ENCODE measurements around the gene EREG.

The EREG gene

DNA sequence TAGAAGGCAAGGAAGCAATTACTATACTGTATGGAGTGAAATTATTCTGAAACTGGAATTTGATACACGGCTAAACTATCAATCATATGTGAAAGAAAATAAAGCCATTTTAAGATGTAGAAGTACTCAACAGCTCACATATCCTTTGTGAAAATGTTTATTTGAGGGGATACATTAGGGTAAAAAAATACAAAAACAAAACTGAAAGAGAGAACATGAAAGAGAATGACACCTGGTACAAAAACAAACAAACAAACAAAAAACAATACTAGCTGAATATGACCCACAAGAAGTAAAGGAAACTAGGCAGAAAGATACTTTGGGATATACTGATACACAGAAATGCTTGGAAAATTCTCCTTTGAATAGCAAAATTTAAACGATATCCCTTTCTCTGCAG is 59.2 kb downstream of the EREG start:
- no CpG with 5 or more reads among the region's 2 CpGs for WGBS

DNA sequence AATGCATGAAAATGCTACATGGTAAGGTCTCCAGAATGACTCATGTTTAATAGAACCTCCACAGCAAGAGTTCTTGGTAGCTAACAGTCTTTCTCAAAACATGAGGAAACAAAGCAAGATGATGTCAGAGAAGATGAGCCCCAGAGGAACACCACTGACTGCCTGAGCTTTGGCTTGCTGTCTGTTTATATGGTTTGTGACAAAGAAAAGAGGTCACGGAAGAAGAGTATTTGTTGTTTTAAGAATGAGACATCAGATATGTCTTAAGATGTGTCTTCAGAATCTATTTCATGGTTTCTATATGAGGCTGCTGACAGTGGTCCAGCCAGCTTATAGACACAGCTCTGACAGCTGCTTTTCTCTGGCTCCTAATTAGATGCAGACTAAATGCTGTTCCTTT is 61.2 kb downstream of the EREG start:
- Histone ChIP-seq H3K23ac (ENCODE audit: low read length in 2 of 2) (no peak overlapping the region), H3K4ac (ENCODE audit: low read depth in 1 of 2, low read length in 2 of 2) (no peak overlapping the region), H3K9ac (ENCODE audit: low read length) (peak overlapping the region; percentile 64), H3K14ac (ENCODE audit: low read length in 2 of 2) (no peak overlapping the region), H2AFZ (ENCODE audit: low read depth, low read length) (no peak overlapping the region), H4K8ac (ENCODE audit: low read length) (no peak overlapping the region), H3K4me3 (ENCODE audit: insufficient read depth in 1 of 2, low read depth in 1 of 2, low read length in 2 of 2) (no peak overlapping the region), H2AK5ac (ENCODE audit: low read length, severe bottlenecking) (no peak overlapping the region), H2BK120ac (ENCODE audit: low read depth, low read length) (no peak overlapping the region), H3K4me1 (ENCODE audit: control insufficient read depth, insufficient read depth, low read depth, low read length) (no peaks in the 10 kb centered on the region), H3K18ac (ENCODE audit: low read depth in 1 of 2, low read length in 2 of 2) (peak overlapping the region in 1 of 2 experiments; percentile 45), H2BK5ac (ENCODE audit: low read depth, low read length, poor library complexity, severe bottlenecking) (no peak overlapping the region), H4K91ac (ENCODE audit: low read length) (no peak overlapping the region), H3K27me3 (ENCODE audit: control insufficient read depth in 1 of 2, insufficient read depth in 1 of 2, low read length in 2 of 2) (no peaks in the 10 kb centered on the region), H3K9me3 (ENCODE audit: control insufficient read depth, low read length) (no peaks in the 10 kb centered on the region), H3K79me1 (replicated peaks; ENCODE audit: low read length, poor library complexity, severe bottlenecking) (no peaks in the 10 kb centered on the region), H2BK15ac (ENCODE audit: low read depth, poor library complexity, severe bottlenecking) (no peak overlapping the region), H2BK12ac (ENCODE audit: low read length in 2 of 2) (peak overlapping the region in 1 of 2 experiments; percentile 54), H3K36me3 (ENCODE audit: control insufficient read depth in 1 of 2, insufficient read depth in 2 of 2, low read depth in 1 of 2, low read length in 2 of 2) (no peaks in the 10 kb centered on the region), H3K4me2 (ENCODE audit: low read length, poor library complexity, severe bottlenecking) (no peak overlapping the region), H3K27ac (ENCODE audit: low read length, poor library complexity, severe bottlenecking) (no peak overlapping the region)
- DNase-seq, result peak; percentile 96
- WGBS, result 0% methylated on average over 1 of the region's 1 CpG

More for the DNA sequence above, 59.2 kb downstream of the EREG start:
- no peaks in the 10 kb centered on the region for H3K36me3 ChIP-seq (ENCODE audit: control insufficient read depth in 1 of 2, insufficient read depth in 2 of 2, low read depth in 1 of 2, low read length in 2 of 2)
- no peak overlapping the region for H3K27ac ChIP-seq (ENCODE audit: low read length, poor library complexity, severe bottlenecking)
- H2BK15ac ChIP-seq (ENCODE audit: low read depth, poor library complexity, severe bottlenecking), result no peak overlapping the region
- H3K27me3 ChIP-seq (ENCODE audit: control insufficient read depth in 1 of 2, insufficient read depth in 1 of 2, low read length in 2 of 2), result no peaks in the 10 kb centered on the region
- H3K9ac ChIP-seq (ENCODE audit: low read length), result no peak overlapping the region
- H4K91ac ChIP-seq (ENCODE audit: low read length), result no peak overlapping the region
- no peak overlapping the region for H3K4me2 ChIP-seq (ENCODE audit: low read length, poor library complexity, severe bottlenecking)
- no peak overlapping the region for H3K4me3 ChIP-seq (ENCODE audit: insufficient read depth in 1 of 2, low read depth in 1 of 2, low read length in 2 of 2)
- no peak overlapping the region for H2BK12ac ChIP-seq (ENCODE audit: low read length in 2 of 2)
- no peak overlapping the region for H3K23ac ChIP-seq (ENCODE audit: low read length in 2 of 2)
- no peak for DNase-seq
- no peak overlapping the region for H3K4ac ChIP-seq (ENCODE audit: low read depth in 1 of 2, low read length in 2 of 2)
- no peak overlapping the region for H4K8ac ChIP-seq (ENCODE audit: low read length)
- no peaks in the 10 kb centered on the region for H3K79me1 ChIP-seq (replicated peaks; ENCODE audit: low read length, poor library complexity, severe bottlenecking)
- H3K9me3 ChIP-seq (ENCODE audit: control insufficient read depth, low read length), result no peaks in the 10 kb centered on the region
- no peaks in the 10 kb centered on the region for H3K4me1 ChIP-seq (ENCODE audit: control insufficient read depth, insufficient read depth, low read depth, low read length)
- no peak overlapping the region for H3K18ac ChIP-seq (ENCODE audit: low read depth in 1 of 2, low read length in 2 of 2)
- no peak overlapping the region for H2BK5ac ChIP-seq (ENCODE audit: low read depth, low read length, poor library complexity, severe bottlenecking)
- H2AFZ ChIP-seq (ENCODE audit: low read depth, low read length), result no peak overlapping the region
- H3K14ac ChIP-seq (ENCODE audit: low read length in 2 of 2), result no peak overlapping the region
- no peak overlapping the region for H2AK5ac ChIP-seq (ENCODE audit: low read length, severe bottlenecking)
- no peak overlapping the region for H2BK120ac ChIP-seq (ENCODE audit: low read depth, low read length)

DNA sequence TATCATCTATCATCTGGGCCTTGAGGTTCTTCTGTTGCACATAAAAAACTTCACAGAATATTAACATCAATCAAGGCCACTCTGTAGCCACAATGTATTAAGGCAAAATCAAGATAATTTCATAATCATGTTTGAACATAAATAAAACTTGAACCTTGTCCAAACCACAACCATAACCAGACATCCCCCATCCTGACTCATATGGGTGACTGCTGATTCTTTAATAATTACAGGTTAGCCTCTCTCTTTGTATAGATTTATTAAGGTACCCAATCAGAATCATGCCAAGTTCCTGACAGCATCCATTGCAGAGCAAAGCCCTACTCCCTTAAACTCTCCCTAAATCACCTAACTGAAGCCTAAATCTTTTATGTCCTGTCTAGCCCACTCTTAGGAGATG is 63.3 kb downstream of the EREG start:
- Histone ChIP-seq H3K27ac (ENCODE audit: low read length, poor library complexity, severe bottlenecking) (no peak overlapping the region), H3K9me3 (ENCODE audit: control insufficient read depth, low read length) (no peaks in the 10 kb centered on the region), H3K4ac (ENCODE audit: low read depth in 1 of 2, low read length in 2 of 2) (no peak overlapping the region), H3K4me1 (ENCODE audit: control insufficient read depth, insufficient read depth, low read depth, low read length) (no peaks in the 10 kb centered on the region), H2AK5ac (ENCODE audit: low read length, severe bottlenecking) (no peak overlapping the region), H3K23ac (ENCODE audit: low read length in 2 of 2) (no peak overlapping the region), H3K4me3 (ENCODE audit: insufficient read depth in 1 of 2, low read depth in 1 of 2, low read length in 2 of 2) (no peak overlapping the region), H2BK15ac (ENCODE audit: low read depth, poor library complexity, severe bottlenecking) (no peak overlapping the region), H4K91ac (ENCODE audit: low read length) (no peak overlapping the region), H3K18ac (ENCODE audit: low read depth in 1 of 2, low read length in 2 of 2) (no peak overlapping the region), H2AFZ (ENCODE audit: low read depth, low read length) (no peak overlapping the region), H2BK12ac (ENCODE audit: low read length in 2 of 2) (peak overlapping the region in 1 of 2 experiments; percentile 21), H3K79me1 (replicated peaks; ENCODE audit: low read length, poor library complexity, severe bottlenecking) (no peaks in the 10 kb centered on the region), H3K36me3 (ENCODE audit: control insufficient read depth in 1 of 2, insufficient read depth in 2 of 2, low read depth in 1 of 2, low read length in 2 of 2) (no peaks in the 10 kb centered on the region), H2BK5ac (ENCODE audit: low read depth, low read length, poor library complexity, severe bottlenecking) (no peak overlapping the region), H3K27me3 (ENCODE audit: control insufficient read depth in 1 of 2, insufficient read depth in 1 of 2, low read length in 2 of 2) (no peaks in the 10 kb centered on the region), H3K4me2 (ENCODE audit: low read length, poor library complexity, severe bottlenecking) (no peak overlapping the region), H3K9ac (ENCODE audit: low read length) (no peak overlapping the region), H3K14ac (ENCODE audit: low read length in 2 of 2) (no peak overlapping the region), H4K8ac (ENCODE audit: low read length) (peak overlapping the region; percentile 36), H2BK120ac (ENCODE audit: low read depth, low read length) (no peak overlapping the region)
- DNase-seq, result no peak

DNA sequence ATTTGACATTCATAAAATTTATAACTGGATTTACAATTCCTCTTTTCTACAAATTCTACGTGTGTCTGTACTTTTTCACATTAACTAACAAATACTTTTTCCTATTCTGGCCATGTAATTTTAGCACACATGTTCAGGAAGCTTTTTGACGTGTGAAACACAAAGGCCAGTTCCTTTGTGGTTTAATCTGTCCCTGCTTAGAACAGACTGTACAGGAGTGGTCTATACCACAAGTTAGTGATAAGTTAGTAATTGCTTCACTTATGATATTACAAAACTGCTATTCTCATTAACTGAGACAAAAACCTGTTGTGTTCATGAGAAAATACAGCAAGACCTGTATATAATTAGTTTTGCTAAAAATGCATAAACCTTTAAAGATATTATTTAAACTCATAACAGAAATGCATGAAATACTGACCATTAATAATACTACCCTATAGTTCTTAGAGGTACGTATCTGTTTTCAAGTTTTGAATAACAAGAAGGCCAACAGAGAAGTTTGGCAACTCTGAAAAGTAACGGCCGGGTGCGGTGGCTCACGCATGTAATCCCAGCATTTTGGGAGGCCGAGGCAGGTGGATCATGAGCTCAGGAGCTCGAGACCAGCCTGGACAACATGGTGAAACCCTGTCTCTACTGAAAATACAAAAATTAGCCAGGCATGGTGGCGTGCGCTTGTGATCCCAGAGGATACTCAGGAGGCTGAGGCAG is 66.3 kb downstream of the EREG start:
- H3K9me3 ChIP-seq (ENCODE audit: control insufficient read depth, low read length), result no peaks in the 10 kb centered on the region
- no peak overlapping the region for H2BK15ac ChIP-seq (ENCODE audit: low read depth, poor library complexity, severe bottlenecking)
- no peak overlapping the region for H2BK120ac ChIP-seq (ENCODE audit: low read depth, low read length)
- no peak overlapping the region for H3K4ac ChIP-seq (ENCODE audit: low read depth in 1 of 2, low read length in 2 of 2)
- H3K23ac ChIP-seq (ENCODE audit: low read length in 2 of 2), result no peak overlapping the region
- H3K79me1 ChIP-seq (replicated peaks; ENCODE audit: low read length, poor library complexity, severe bottlenecking), result no peaks in the 10 kb centered on the region
- H2BK12ac ChIP-seq (ENCODE audit: low read length in 2 of 2), result no peak overlapping the region
- no peak overlapping the region for H2AK5ac ChIP-seq (ENCODE audit: low read length, severe bottlenecking)
- H3K27ac ChIP-seq (ENCODE audit: low read length, poor library complexity, severe bottlenecking), result no peak overlapping the region
- no peak overlapping the region for H4K8ac ChIP-seq (ENCODE audit: low read length)
- WGBS, result 91% methylated on average over 10 of the region's 11 CpGs
- no peaks in the 10 kb centered on the region for H3K36me3 ChIP-seq (ENCODE audit: control insufficient read depth in 1 of 2, insufficient read depth in 2 of 2, low read depth in 1 of 2, low read length in 2 of 2)
- H3K4me2 ChIP-seq (ENCODE audit: low read length, poor library complexity, severe bottlenecking), result no peak overlapping the region
- no peak overlapping the region for H3K18ac ChIP-seq (ENCODE audit: low read depth in 1 of 2, low read length in 2 of 2)
- H2AFZ ChIP-seq (ENCODE audit: low read depth, low read length), result no peak overlapping the region
- no peak overlapping the region for H4K91ac ChIP-seq (ENCODE audit: low read length)
- no peaks in the 10 kb centered on the region for H3K4me1 ChIP-seq (ENCODE audit: control insufficient read depth, insufficient read depth, low read depth, low read length)
- DNase-seq, result peak; percentile 60
- no peak overlapping the region for H3K14ac ChIP-seq (ENCODE audit: low read length in 2 of 2)
- H3K27me3 ChIP-seq (ENCODE audit: control insufficient read depth in 1 of 2, insufficient read depth in 1 of 2, low read length in 2 of 2), result no peaks in the 10 kb centered on the region
- H2BK5ac ChIP-seq (ENCODE audit: low read depth, low read length, poor library complexity, severe bottlenecking), result no peak overlapping the region
- no peak overlapping the region for H3K9ac ChIP-seq (ENCODE audit: low read length)
- no peak overlapping the region for H3K4me3 ChIP-seq (ENCODE audit: insufficient read depth in 1 of 2, low read depth in 1 of 2, low read length in 2 of 2)
